GM15510 (cell line): ENCODE results near the gene AFP.

Source experiments
- POLR2A ChIP-seq: IDR thresholded peaks from 3 replicates; pipeline ENCODE4 v1.6.1; 2011; ENCODE audit warnings: borderline replicate concordance; ENCODE audit not compliant: insufficient read length; ENCODE audit errors: extremely low read depth

Gene AFP

GRCh38 chr4:73423184-73423583 lies 12.8 kb upstream of the AFP start:
- no peak for TF ChIP-seq POLR2A

GRCh38 chr4:73426666-73427065 lies 9.4 kb upstream of the AFP start:
- no peak for TF ChIP-seq POLR2A

GRCh38 chr4:73429118-73429517 lies 6.9 kb upstream of the AFP start:
- TF ChIP-seq POLR2A = no peak

- TF ChIP-seq POLR2A = no peak
These were observed 6.0 kb upstream of the AFP start for GRCh38 chr4:73429826-73430587.

GRCh38 chr4:73431813-73432168 lies 4.2 kb upstream of the AFP start:
- no peak for TF ChIP-seq POLR2A

GRCh38 chr4:73432169-73433000 lies 3.6 kb upstream of the AFP start:
- no peak for TF ChIP-seq POLR2A

GRCh38 chr4:73433140-73433539 lies 2.9 kb upstream of the AFP start:
- TF ChIP-seq POLR2A = no peak

- TF ChIP-seq POLR2A = no peak
These were observed 1.7 kb upstream of the AFP start for GRCh38 chr4:73434311-73434710.

GRCh38 chr4:73436674-73437557 lies 895 bp downstream of the AFP start:
- no peak for TF ChIP-seq POLR2A

GRCh38 chr4:73437558-73437956 lies 1.5 kb downstream of the AFP start:
- no peak for TF ChIP-seq POLR2A

GRCh38 chr4:73438048-73438447 lies 2.0 kb downstream of the AFP start:
- TF ChIP-seq POLR2A = no peak

- no peak for TF ChIP-seq POLR2A
These were observed 2.7 kb downstream of the AFP start for GRCh38 chr4:73438582-73439215.

- TF ChIP-seq POLR2A = no peak
These were observed 3.4 kb downstream of the AFP start for GRCh38 chr4:73439445-73439844.

- TF ChIP-seq POLR2A = no peak
These were observed 4.0 kb downstream of the AFP start for GRCh38 chr4:73439991-73440390.
